ENCODE measurements around the gene GGT1. TPM values are rescaled to one million over a fixed set of nuclear protein-coding genes. Genes with fewer than 3 reads are reported as not detected.

GGT1 gene
- polyA plus RNA-seq, 1 donor (not counting 4 experiments of a cell fraction or from before 2014, with no cell fraction given): 5.8 TPM

GRCh38 chr22:24588381-24588756 is 14.6 kb upstream of the GGT1 start:
- DNase-seq (ENCODE audit: low read depth, low spot score): no peak

GRCh38 chr22:24588757-24589481 is 14.1 kb upstream of the GGT1 start:
- dilution Hi-C loops (cut with MboI; ENCODE audit: extremely low pct_ligation_motif_present, low sequenced_read_pairs): no loop called here
- peaks cover 12% of the 10 kb centered on the region for H3K4me1 ChIP-seq (ENCODE audit: control insufficient read depth, extremely low read depth, insufficient read depth, low read length)
- H3K27ac ChIP-seq (ENCODE audit: control insufficient read depth, insufficient read depth, low read length): no peak overlapping the region
- H3K9me1 ChIP-seq (ENCODE audit: control insufficient read depth, extremely low read depth, insufficient read depth, low read length): no peaks in the 10 kb centered on the region
- no peak overlapping the region for H3K9ac ChIP-seq (ENCODE audit: control insufficient read depth, extremely low read depth, insufficient read depth, low read length)
- DNase-seq (ENCODE audit: low read depth, low spot score): no peak
- FAIRE-seq: no peak
- H3K27me3 ChIP-seq (ENCODE audit: control insufficient read depth, extremely low read depth, insufficient read depth, low read length): no peaks in the 10 kb centered on the region
- no peak overlapping the region for H2AFZ ChIP-seq (ENCODE audit: control insufficient read depth, low read length)
- peaks cover 4% of the 10 kb centered on the region in 2 experiments for H3K36me3 ChIP-seq (ENCODE audit: control insufficient read depth in 2 of 2, extremely low read depth in 1 of 2, insufficient read depth in 2 of 2, low read length in 2 of 2)
- no peaks in the 10 kb centered on the region for H3K9me3 ChIP-seq (ENCODE audit: control insufficient read depth, low read depth, low read length)
- no peak overlapping the region for H3K4me3 ChIP-seq (ENCODE audit: control insufficient read depth in 2 of 3, extremely low read depth in 1 of 3, insufficient read depth in 2 of 3, low read depth in 1 of 3, low read length in 3 of 3)
- no peaks in the 10 kb centered on the region for H3K79me2 ChIP-seq (ENCODE audit: control insufficient read depth, insufficient read depth, low read length)
- TF ChIP-seq EZH2 (IDR thresholded peaks at IDR 0.05; ENCODE audit: low read length): no peak
- TF ChIP-seq, protein P1, sequence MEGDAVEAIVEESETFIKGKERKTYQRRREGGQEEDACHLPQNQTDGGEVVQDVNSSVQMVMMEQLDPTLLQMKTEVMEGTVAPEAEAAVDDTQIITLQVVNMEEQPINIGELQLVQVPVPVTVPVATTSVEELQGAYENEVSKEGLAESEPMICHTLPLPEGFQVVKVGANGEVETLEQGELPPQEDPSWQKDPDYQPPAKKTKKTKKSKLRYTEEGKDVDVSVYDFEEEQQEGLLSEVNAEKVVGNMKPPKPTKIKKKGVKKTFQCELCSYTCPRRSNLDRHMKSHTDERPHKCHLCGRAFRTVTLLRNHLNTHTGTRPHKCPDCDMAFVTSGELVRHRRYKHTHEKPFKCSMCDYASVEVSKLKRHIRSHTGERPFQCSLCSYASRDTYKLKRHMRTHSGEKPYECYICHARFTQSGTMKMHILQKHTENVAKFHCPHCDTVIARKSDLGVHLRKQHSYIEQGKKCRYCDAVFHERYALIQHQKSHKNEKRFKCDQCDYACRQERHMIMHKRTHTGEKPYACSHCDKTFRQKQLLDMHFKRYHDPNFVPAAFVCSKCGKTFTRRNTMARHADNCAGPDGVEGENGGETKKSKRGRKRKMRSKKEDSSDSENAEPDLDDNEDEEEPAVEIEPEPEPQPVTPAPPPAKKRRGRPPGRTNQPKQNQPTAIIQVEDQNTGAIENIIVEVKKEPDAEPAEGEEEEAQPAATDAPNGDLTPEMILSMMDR (optimal IDR thresholded peaks at IDR 0.05 in 1 of 3, IDR thresholded peaks at IDR 0.05 in 1 of 3, conservative IDR thresholded peaks at IDR 0.05 in 1 of 3; ENCODE audit: extremely low read depth in 1 of 3, insufficient read depth in 2 of 3, low read length in 3 of 3): no peak
- no peak overlapping the region for H3K4me2 ChIP-seq (ENCODE audit: control insufficient read depth, extremely low read depth, insufficient read depth, low read depth, low read length)
- no peaks in the 10 kb centered on the region for H4K20me1 ChIP-seq (ENCODE audit: control insufficient read depth, extremely low read depth, insufficient read depth, low read length)

More at GRCh38 chr22:24588381-24588756, 14.6 kb upstream of the GGT1 start:
- H4K20me1 ChIP-seq (ENCODE audit: control insufficient read depth, extremely low read depth, insufficient read depth, low read length): no peaks in the 10 kb centered on the region
- no peak overlapping the region for H3K4me2 ChIP-seq (ENCODE audit: control insufficient read depth, extremely low read depth, insufficient read depth, low read depth, low read length)
- FAIRE-seq: no peak
- H3K9me1 ChIP-seq (ENCODE audit: control insufficient read depth, extremely low read depth, insufficient read depth, low read length): no peaks in the 10 kb centered on the region
- no peak overlapping the region for H3K27ac ChIP-seq (ENCODE audit: control insufficient read depth, insufficient read depth, low read length)
- H3K4me1 ChIP-seq (ENCODE audit: control insufficient read depth, extremely low read depth, insufficient read depth, low read length): peaks cover 17% of the 10 kb centered on the region
- H3K36me3 ChIP-seq (ENCODE audit: control insufficient read depth in 2 of 2, extremely low read depth in 1 of 2, insufficient read depth in 2 of 2, low read length in 2 of 2): peaks cover 4% of the 10 kb centered on the region in 2 experiments
- dilution Hi-C loops (cut with MboI; ENCODE audit: extremely low pct_ligation_motif_present, low sequenced_read_pairs): no loop called here
- H2AFZ ChIP-seq (ENCODE audit: control insufficient read depth, low read length): no peak overlapping the region
- no peaks in the 10 kb centered on the region for H3K79me2 ChIP-seq (ENCODE audit: control insufficient read depth, insufficient read depth, low read length)
- no peaks in the 10 kb centered on the region for H3K9me3 ChIP-seq (ENCODE audit: control insufficient read depth, low read depth, low read length)
- H3K4me3 ChIP-seq (ENCODE audit: control insufficient read depth in 2 of 3, extremely low read depth in 1 of 3, insufficient read depth in 2 of 3, low read depth in 1 of 3, low read length in 3 of 3): no peak overlapping the region
- no peak overlapping the region for H3K9ac ChIP-seq (ENCODE audit: control insufficient read depth, extremely low read depth, insufficient read depth, low read length)
- TF ChIP-seq, protein P1 (optimal IDR thresholded peaks at IDR 0.05 in 1 of 3, IDR thresholded peaks at IDR 0.05 in 1 of 3, conservative IDR thresholded peaks at IDR 0.05 in 1 of 3; ENCODE audit: extremely low read depth in 1 of 3, insufficient read depth in 2 of 3, low read length in 3 of 3): no peak
- TF ChIP-seq EZH2 (IDR thresholded peaks at IDR 0.05; ENCODE audit: low read length): no peak
- H3K27me3 ChIP-seq (ENCODE audit: control insufficient read depth, extremely low read depth, insufficient read depth, low read length): no peaks in the 10 kb centered on the region

All from keratinocyte (primary cell).